HFF-Myc (cell line): Measurements from ENCODE around the gene DDX1.

Experiments
- DNase-seq: peaks from one replicate; pipeline ENCODE4 v3.0.0-alpha.2; 2011; ENCODE audit warnings: low read depth; ENCODE audit errors: extremely low read depth
- H3K4me3 ChIP-seq: replicated peaks from 2 replicates; pipeline ENCODE4 v1.5.1; 2011; ENCODE audit warnings: low read depth, mild to moderate bottlenecking, control low read depth, low read length
- TF ChIP-seq, protein P1 (sequence below): IDR thresholded peaks from 2 replicates; pipeline ENCODE4 v1.5.1; 2012; ENCODE audit warnings: mild to moderate bottlenecking, low read depth, low read length, control low read depth; ENCODE audit errors: missing control alignments

DDX1 gene

GRCh38 chr2:15662026-15662425 lies 70.4 kb downstream of the DDX1 start:
- DNase-seq = no peak
- no peak overlapping the region for H3K4me3 ChIP-seq
- TF ChIP-seq, protein P1, sequence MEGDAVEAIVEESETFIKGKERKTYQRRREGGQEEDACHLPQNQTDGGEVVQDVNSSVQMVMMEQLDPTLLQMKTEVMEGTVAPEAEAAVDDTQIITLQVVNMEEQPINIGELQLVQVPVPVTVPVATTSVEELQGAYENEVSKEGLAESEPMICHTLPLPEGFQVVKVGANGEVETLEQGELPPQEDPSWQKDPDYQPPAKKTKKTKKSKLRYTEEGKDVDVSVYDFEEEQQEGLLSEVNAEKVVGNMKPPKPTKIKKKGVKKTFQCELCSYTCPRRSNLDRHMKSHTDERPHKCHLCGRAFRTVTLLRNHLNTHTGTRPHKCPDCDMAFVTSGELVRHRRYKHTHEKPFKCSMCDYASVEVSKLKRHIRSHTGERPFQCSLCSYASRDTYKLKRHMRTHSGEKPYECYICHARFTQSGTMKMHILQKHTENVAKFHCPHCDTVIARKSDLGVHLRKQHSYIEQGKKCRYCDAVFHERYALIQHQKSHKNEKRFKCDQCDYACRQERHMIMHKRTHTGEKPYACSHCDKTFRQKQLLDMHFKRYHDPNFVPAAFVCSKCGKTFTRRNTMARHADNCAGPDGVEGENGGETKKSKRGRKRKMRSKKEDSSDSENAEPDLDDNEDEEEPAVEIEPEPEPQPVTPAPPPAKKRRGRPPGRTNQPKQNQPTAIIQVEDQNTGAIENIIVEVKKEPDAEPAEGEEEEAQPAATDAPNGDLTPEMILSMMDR = no peak

DNA sequence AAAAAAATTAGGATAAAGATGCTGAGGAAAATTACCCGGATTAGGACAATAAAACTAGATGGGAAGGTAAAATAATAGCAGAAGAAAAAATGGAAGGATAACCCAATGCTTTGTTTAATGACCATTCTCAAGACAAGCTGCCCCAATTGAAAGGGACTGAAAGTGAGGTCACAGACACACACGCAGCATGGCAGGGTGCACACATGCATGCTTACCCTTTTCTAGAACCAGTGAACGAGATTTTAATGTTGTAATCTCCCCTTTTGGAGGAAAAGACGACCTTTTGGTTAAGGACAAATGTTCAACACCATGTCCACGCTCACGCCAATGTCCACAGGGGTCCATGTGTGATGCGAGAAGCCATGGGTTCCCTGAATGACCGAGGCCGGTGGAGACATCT lies 70.9 kb downstream of the DDX1 start:
- no peak for DNase-seq
- TF ChIP-seq, protein P1 = no peak
- H3K4me3 ChIP-seq = no peak overlapping the region

DNA sequence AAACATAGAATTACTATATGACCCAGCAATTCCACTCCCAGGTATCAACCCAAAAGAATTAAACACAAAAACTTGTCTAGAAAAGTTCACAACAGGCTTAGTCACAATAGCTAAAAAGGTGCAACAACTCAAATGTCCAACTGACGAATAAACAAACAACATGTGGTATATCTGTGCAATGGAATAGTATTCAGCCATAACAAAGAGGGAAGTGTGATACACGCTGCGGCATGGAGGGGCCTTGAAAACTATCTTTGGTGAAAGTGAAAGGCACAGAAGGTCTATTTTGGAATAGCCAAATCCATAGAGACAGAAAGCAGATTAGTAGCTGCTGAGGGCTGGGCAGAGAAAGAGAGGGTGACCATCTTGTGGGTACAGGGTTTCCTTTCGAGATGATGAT lies 72.1 kb downstream of the DDX1 start:
- no peak overlapping the region for H3K4me3 ChIP-seq
- TF ChIP-seq, protein P1 = no peak
- no peak for DNase-seq

- DNase-seq = no peak
- H3K4me3 ChIP-seq = no peak overlapping the region
- TF ChIP-seq, protein P1 = no peak
Observed at GRCh38 chr2:15664273-15665066, 72.8 kb downstream of the DDX1 start.

- TF ChIP-seq, protein P1 = no peak
- no peak for DNase-seq
- H3K4me3 ChIP-seq = no peak overlapping the region
Observed at GRCh38 chr2:15665067-15665942, 73.6 kb downstream of the DDX1 start.

- TF ChIP-seq, protein P1 = no peak
- no peak overlapping the region for H3K4me3 ChIP-seq
- no peak for DNase-seq
Observed at GRCh38 chr2:15665943-15666460, 74.3 kb downstream of the DDX1 start.
